ENCODE measurements around the gene LGALS4. TPM values are rescaled to one million over a fixed set of nuclear protein-coding genes. Genes with fewer than 3 reads are reported as not detected.

LGALS4 gene
- total RNA-seq, 6 experiments from 2014 or later, result 21.0 to 376 (median 186) TPM

DNA sequence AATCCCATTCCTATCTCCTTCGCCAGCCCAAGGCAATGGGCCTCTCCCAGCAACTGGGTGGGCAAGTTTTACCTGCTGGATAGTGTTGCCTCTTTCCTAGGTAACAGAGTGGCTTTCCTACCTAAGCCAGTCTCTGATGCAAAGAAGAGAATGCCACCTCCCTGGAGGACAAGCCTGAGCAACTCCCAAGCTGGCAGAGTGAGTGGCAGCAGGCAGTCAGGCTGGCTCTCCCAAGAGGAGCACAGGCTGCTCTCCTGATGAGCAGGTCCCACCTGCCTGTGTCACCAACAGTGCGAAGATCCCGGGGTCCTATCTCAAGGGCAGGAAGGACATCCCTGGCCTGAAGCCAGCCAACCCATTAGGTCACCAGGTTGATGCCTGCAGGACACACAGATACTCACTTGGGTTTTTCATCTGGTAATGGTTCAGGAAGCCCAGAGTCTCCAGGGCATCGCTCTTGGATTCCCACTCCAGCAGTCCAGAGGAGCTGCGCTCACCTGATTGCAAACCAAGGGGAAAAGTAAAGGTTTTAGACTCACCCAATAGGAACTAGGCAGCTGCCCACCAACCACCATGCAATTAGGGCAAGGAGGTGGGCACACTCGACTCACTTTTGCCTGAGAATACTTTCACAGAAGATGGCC, 24.4 kb upstream of the LGALS4 start:
- Histone ChIP-seq H3K27ac (peak overlapping the region; percentile 37 to 81 (median 62)), H3K9me3 (no peaks in the 10 kb centered on the region), H3K27me3 (no peaks in the 10 kb centered on the region), H3K4me3 (no peak overlapping the region), H3K36me3 (peaks cover 10 to 65% (median 41%) of the 10 kb centered on the region in 4 donors), H3K4me1 (peaks cover 0 to 69% (median 37%) of the 10 kb centered on the region in 4 donors)
- WGBS (ENCODE audit: insufficient coverage, low coverage, low lambda C conversion rate, missing lambda C conversion rate), result 65% methylated on average over 2 of the region's 6 CpGs
- intact Hi-C loops (cut with DNase I), result no loop called here
- TF ChIP-seq, protein P1, sequence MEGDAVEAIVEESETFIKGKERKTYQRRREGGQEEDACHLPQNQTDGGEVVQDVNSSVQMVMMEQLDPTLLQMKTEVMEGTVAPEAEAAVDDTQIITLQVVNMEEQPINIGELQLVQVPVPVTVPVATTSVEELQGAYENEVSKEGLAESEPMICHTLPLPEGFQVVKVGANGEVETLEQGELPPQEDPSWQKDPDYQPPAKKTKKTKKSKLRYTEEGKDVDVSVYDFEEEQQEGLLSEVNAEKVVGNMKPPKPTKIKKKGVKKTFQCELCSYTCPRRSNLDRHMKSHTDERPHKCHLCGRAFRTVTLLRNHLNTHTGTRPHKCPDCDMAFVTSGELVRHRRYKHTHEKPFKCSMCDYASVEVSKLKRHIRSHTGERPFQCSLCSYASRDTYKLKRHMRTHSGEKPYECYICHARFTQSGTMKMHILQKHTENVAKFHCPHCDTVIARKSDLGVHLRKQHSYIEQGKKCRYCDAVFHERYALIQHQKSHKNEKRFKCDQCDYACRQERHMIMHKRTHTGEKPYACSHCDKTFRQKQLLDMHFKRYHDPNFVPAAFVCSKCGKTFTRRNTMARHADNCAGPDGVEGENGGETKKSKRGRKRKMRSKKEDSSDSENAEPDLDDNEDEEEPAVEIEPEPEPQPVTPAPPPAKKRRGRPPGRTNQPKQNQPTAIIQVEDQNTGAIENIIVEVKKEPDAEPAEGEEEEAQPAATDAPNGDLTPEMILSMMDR (IDR thresholded peaks at IDR 0.05), result no peak
- ATAC-seq (no peak), DNase-seq (peak in 1 of 3 donors; percentile 38)

DNA sequence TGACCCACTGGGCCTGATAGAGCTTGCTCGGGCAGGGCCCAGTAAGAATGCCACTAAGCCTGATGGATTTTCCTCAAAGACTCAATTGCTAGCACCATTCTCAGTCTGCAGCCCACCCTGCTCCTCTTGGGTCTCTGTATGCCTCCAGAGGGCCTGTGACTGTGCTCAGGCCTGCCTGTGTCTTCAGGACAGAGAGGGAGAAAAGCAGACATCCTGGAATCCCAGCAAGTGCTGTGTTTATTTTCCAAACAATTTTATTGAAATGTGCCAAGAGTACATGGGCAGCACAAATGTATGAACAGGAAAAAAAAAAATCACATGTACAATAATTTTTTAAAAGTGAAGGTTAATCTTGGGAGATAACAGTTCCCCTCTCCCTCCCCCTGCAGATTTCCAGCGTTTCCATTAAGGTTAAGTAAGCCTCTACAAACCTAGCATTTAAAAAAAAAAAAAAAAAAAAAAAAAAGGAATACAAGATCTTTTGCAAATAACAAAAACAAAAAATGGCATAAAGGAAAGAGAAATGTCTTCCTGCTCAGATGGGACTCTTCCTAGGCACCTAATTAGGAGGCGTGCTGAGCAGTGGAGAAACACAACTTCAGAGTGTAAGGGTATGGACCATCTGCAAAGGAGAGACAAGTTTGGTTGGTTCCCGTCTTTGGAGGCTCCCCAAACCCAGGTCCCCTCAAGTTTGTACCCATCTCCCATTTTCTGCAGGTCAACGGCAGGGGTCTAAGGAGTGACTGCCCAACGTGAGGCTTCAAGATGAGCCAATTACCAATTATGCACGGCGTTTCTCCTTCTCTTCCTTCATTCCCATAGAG, 23.6 kb upstream of the LGALS4 start:
- Histone ChIP-seq H3K36me3 (peaks cover 8 to 59% (median 38%) of the 10 kb centered on the region in 4 donors), H3K27me3 (no peaks in the 10 kb centered on the region), H3K27ac (peak overlapping the region; percentile 71 to 81 (median 78)), H3K4me3 (no peak overlapping the region), H3K9me3 (no peaks in the 10 kb centered on the region), H3K4me1 (peaks cover 0 to 64% (median 33%) of the 10 kb centered on the region in 4 donors)
- 70% methylated on average over 8 of the region's 8 CpGs for WGBS (ENCODE audit: insufficient coverage, low coverage, low lambda C conversion rate, missing lambda C conversion rate)
- intact Hi-C loops (cut with DNase I), result no loop called here
- peak in 1 of 3 donors; percentile 22 for DNase-seq
- no peak for TF ChIP-seq POLR2A (IDR thresholded peaks at IDR 0.05)
- TF ChIP-seq, protein P1 (IDR thresholded peaks at IDR 0.05), result no peak
- ATAC-seq, result no peak

DNA sequence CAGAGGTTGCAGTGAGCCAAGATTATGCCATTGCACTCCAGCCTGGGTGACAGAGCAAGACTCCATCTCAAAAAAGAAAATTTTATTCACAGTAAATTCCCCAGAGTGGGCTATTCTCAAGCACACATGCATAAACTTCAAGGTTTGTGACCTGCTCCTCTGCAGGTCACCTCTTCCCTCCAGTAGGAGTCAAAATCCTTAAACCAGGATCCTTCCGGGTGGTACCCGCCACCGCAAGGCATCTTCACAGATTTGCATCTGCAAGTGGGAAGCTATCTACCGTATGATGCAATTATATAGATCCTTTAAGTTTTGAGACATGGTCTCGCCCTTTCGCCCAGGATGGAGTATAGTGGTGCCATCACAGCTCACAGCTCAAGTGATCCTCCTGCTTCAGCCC, 21.8 kb upstream of the LGALS4 start:
- Histone ChIP-seq H3K27me3 (no peaks in the 10 kb centered on the region), H3K9me3 (no peaks in the 10 kb centered on the region), H3K4me1 (peaks cover 0 to 68% (median 33%) of the 10 kb centered on the region in 4 donors), H3K36me3 (peaks cover 5 to 41% (median 31%) of the 10 kb centered on the region in 4 donors), H3K27ac (peak overlapping the region; percentile 66 to 78 (median 71)), H3K4me3 (no peak overlapping the region)
- WGBS (ENCODE audit: insufficient coverage, low coverage, low lambda C conversion rate, missing lambda C conversion rate), result 93% methylated on average over 2 of the region's 6 CpGs
- ATAC-seq, result no peak
- intact Hi-C loops (cut with DNase I), result no loop called here
- TF ChIP-seq, protein P1 (IDR thresholded peaks at IDR 0.05), result no peak
- no peak for TF ChIP-seq POLR2A (IDR thresholded peaks at IDR 0.05)
- no peak for DNase-seq

DNA sequence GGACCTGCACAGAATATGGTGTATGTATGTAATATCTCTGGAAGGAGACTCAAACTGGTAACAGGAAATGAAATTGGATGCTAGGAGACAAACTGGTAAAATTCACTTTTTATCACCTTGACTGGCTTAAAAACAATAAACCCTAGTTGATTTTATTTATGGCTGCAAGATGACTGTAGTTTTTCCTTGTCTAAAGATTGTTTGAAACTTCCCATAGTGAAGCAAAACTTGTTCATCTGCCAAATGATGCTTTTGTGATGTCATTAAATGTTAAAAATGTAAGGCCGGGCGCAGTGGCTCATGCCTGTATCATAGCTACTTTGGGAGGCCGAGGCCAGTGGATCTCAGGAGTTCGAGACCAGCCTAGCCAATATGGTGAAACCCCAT, 21.4 kb upstream of the LGALS4 start:
- intact Hi-C loops (cut with DNase I), result no loop called here
- ATAC-seq, result no peak
- no peaks in the 10 kb centered on the region for H3K27me3 ChIP-seq
- no peak overlapping the region for H3K4me3 ChIP-seq
- H3K9me3 ChIP-seq, result no peaks in the 10 kb centered on the region
- peaks cover 5 to 40% (median 27%) of the 10 kb centered on the region in 4 donors for H3K36me3 ChIP-seq
- DNase-seq, result no peak
- no peak for TF ChIP-seq POLR2A (IDR thresholded peaks at IDR 0.05)
- TF ChIP-seq, protein P1 (IDR thresholded peaks at IDR 0.05), result no peak
- peak overlapping the region in 2 of 3 donors; percentile 71 to 78 for H3K27ac ChIP-seq
- peaks cover 0 to 72% (median 36%) of the 10 kb centered on the region in 4 donors for H3K4me1 ChIP-seq
- 100% methylated on average over 4 of the region's 4 CpGs for WGBS (ENCODE audit: insufficient coverage, low coverage, low lambda C conversion rate, missing lambda C conversion rate)

All from right lobe of liver (tissue), 6 donors.